Thoracic aorta (tissue), 2 donors: ENCODE data around the gene KCND2. TPM values are rescaled to one million over a fixed set of nuclear protein-coding genes. Genes with fewer than 3 reads are reported as not detected.

Source experiments
- ATAC-seq: fragments of 150-250 bp; one replicate; pipeline ENCODE4 v1.8.0; 2017; ENCODE audit warnings: low read depth; ENCODE audit not compliant: insufficient number of reproducible peaks, low FRiP score
- DNase-seq: peaks from one replicate; pipeline ENCODE4 v3.0.0-alpha.2; 2020; ENCODE audit warnings: low spot score
- H3K27ac ChIP-seq, 2 donors: fragments of 200-600 bp; sonication (generic); 1 replicate in 1 of 2; 2 replicates in 1 of 2; pipeline ENCODE4 v1.5.1; 2016; ENCODE audit warnings: mild to moderate bottlenecking in 2 of 2, moderate library complexity in 2 of 2
- H3K27me3 ChIP-seq: fragments of 200-600 bp; sonication (generic); replicated peaks from 2 replicates; pipeline ENCODE4 v1.6.0; 2016; ENCODE audit warnings: mild to moderate bottlenecking; ENCODE audit not compliant: insufficient read depth
- H3K36me3 ChIP-seq: fragments of 200-600 bp; sonication (generic); one replicate; pipeline ENCODE4 v1.5.1; 2016
- H3K4me1 ChIP-seq, 2 donors: fragments of 200-600 bp; sonication (generic); 1 replicate in 1 of 2; 2 replicates in 1 of 2; pipeline versions ENCODE4 v1.5.1 to v1.6.0; 2016; ENCODE audit warnings: low read depth in 2 of 2, mild to moderate bottlenecking in 1 of 2; ENCODE audit not compliant: control insufficient read depth in 1 of 2
- H3K4me3 ChIP-seq: fragments of 200-600 bp; sonication (generic); 2 replicates; pipeline ENCODE4 v1.5.1; 2016; ENCODE audit warnings: mild to moderate bottlenecking
- H3K9me3 ChIP-seq: fragments of 200-600 bp; sonication (generic); 2 replicates; pipeline ENCODE4 v1.5.1; 2016
- CTCF ChIP-seq: fragments of 200-600 bp; sonication (generic); IDR thresholded peaks from one replicate; pipeline ENCODE4 v1.5.1; 2019; ENCODE audit warnings: antibody characterized with exemption
- total RNA-seq, 2 donors: library from RNA; depleted of rRNA; stranded (reverse); fragments of >200 nt; gene quantifications; one replicate each; pipeline versions ENCODE4 v1.1.0 to v1.2.3, GENCODE V29; 2016

Gene KCND2
- total RNA-seq, 2 donors from 2014 or later: 0.14 to 0.99 TPM

- DNase-seq (no peak), ATAC-seq (no peak)
- no peak for TF ChIP-seq CTCF
- Histone ChIP-seq H3K4me3 (no peak overlapping the region), H3K9me3 (no peaks in the 10 kb centered on the region), H3K27me3 (no peaks in the 10 kb centered on the region), H3K36me3 (no peaks in the 10 kb centered on the region), H3K27ac (no peak overlapping the region), H3K4me1 (no peaks in the 10 kb centered on the region)
Measured at GRCh38 chr7:120741371-120742042, 468.5 kb downstream of the KCND2 start.

- no peaks in the 10 kb centered on the region for H3K36me3 ChIP-seq
- H3K4me1 ChIP-seq: no peaks in the 10 kb centered on the region
- no peak for TF ChIP-seq CTCF
- no peak overlapping the region for H3K27ac ChIP-seq
- H3K27me3 ChIP-seq: no peaks in the 10 kb centered on the region
- H3K9me3 ChIP-seq: no peaks in the 10 kb centered on the region
- ATAC-seq: no peak
- no peak overlapping the region for H3K4me3 ChIP-seq
- no peak for DNase-seq
Measured at GRCh38 chr7:120742372-120742771, 469.4 kb downstream of the KCND2 start.

GRCh38 chr7:120743128-120743527 is 470.2 kb downstream of the KCND2 start:
- TF ChIP-seq CTCF: no peak
- Histone ChIP-seq H3K4me3 (no peak overlapping the region), H3K9me3 (no peaks in the 10 kb centered on the region), H3K27me3 (no peaks in the 10 kb centered on the region), H3K4me1 (no peaks in the 10 kb centered on the region), H3K36me3 (no peaks in the 10 kb centered on the region), H3K27ac (no peak overlapping the region)
- DNase-seq (no peak), ATAC-seq (no peak)

GRCh38 chr7:120760050-120760449 is 487.1 kb downstream of the KCND2 start:
- Histone ChIP-seq H3K27me3 (no peaks in the 10 kb centered on the region), H3K9me3 (no peaks in the 10 kb centered on the region), H3K36me3 (no peaks in the 10 kb centered on the region), H3K4me1 (no peaks in the 10 kb centered on the region), H3K4me3 (no peak overlapping the region), H3K27ac (no peak overlapping the region)
- ATAC-seq (no peak), DNase-seq (no peak)
- no peak for TF ChIP-seq CTCF

- ATAC-seq: no peak
- H3K4me1 ChIP-seq: no peaks in the 10 kb centered on the region
Measured at GRCh38 chr7:120760851-120761250, 487.9 kb downstream of the KCND2 start.

More at GRCh38 chr7:120760851-120761250, 487.9 kb downstream of the KCND2 start:
- H3K9me3 ChIP-seq: no peaks in the 10 kb centered on the region
- no peaks in the 10 kb centered on the region for H3K36me3 ChIP-seq
- H3K27ac ChIP-seq: no peak overlapping the region
- no peaks in the 10 kb centered on the region for H3K27me3 ChIP-seq
- no peak overlapping the region for H3K4me3 ChIP-seq
- DNase-seq: no peak
- TF ChIP-seq CTCF: no peak
